Spleen (tissue), 11 donors: ENCODE measurements around the gene DUSP6. TPM values are rescaled to one million over a fixed set of nuclear protein-coding genes. Genes with fewer than 3 reads are reported as not detected.

Experiments
- DNase-seq: peaks from one replicate; pipeline ENCODE4 v3.0.0-alpha.2; 2020
- H3K27ac ChIP-seq, 8 donors: fragments of 200-600 bp; sonication (generic) in 7 of 8; 1 replicate in 4 of 8; 2 replicates in 4 of 8; pipeline versions ENCODE4 v1.5.0 to v1.8.0; 2016 to 2021; ENCODE audit warnings: inconsistent platforms in 4 of 8, mild to moderate bottlenecking in 4 of 8, moderate library complexity in 1 of 8
- H3K27me3 ChIP-seq, 7 donors: fragments of 200-600 bp; sonication (generic) in 6 of 7; replicated peaks in 1 of 7; 1 replicate in 4 of 7; 2 replicates in 3 of 7; pipeline versions ENCODE4 v1.5.0 to v1.8.0; 2016 to 2021; ENCODE audit warnings: inconsistent platforms in 3 of 7, mild to moderate bottlenecking in 1 of 7
- H3K36me3 ChIP-seq, 6 donors: fragments of 200-600 bp; sonication (generic) in 5 of 6; 1 replicate in 4 of 6; 2 replicates in 2 of 6; pipeline versions ENCODE4 v1.5.0 to v1.8.0; 2016 to 2021; ENCODE audit warnings: inconsistent platforms in 2 of 6
- H3K4me1 ChIP-seq, 6 donors: fragments of 200-600 bp; sonication (generic) in 5 of 6; 1 replicate in 3 of 6; 2 replicates in 3 of 6; pipeline versions ENCODE4 v1.5.0 to v1.8.0; 2016 to 2021; ENCODE audit warnings: inconsistent platforms in 3 of 6
- H3K4me3 ChIP-seq, 8 donors: fragments of 200-600 bp; sonication (generic) in 7 of 8; 1 replicate in 4 of 8; 2 replicates in 4 of 8; pipeline versions ENCODE4 v1.5.0 to v1.8.0; 2016 to 2021; ENCODE audit warnings: inconsistent platforms in 4 of 8, mild to moderate bottlenecking in 4 of 8, moderate library complexity in 2 of 8
- H3K9me3 ChIP-seq, 8 donors: fragments of 200-600 bp; sonication (generic) in 7 of 8; 1 replicate in 4 of 8; 2 replicates in 4 of 8; pipeline versions ENCODE4 v1.5.0 to v1.8.0; 2016 to 2021; ENCODE audit warnings: inconsistent platforms in 4 of 8
- CTCF ChIP-seq, 11 experiments: fragments of 200-600 bp in 7 of 11; fragments of 450-650 bp in 4 of 11; sonication (generic) in 4 of 11; IDR thresholded peaks in 8 of 11; conservative IDR thresholded peaks in 3 of 11; 1 replicate in 7 of 11; 2 replicates in 4 of 11; pipeline versions ENCODE4 v1.4.0 to v1.8.0; 2016 to 2021; ENCODE audit warnings: antibody characterized with exemption in 11 of 11, inconsistent platforms in 4 of 11, mild to moderate bottlenecking in 1 of 11
- POLR2A ChIP-seq, 3 donors: fragments of 450-650 bp; IDR thresholded peaks; one replicate each; pipeline ENCODE4 v1.5.1; 2017; ENCODE audit warnings: antibody characterized with exemption in 3 of 3, mild to moderate bottlenecking in 1 of 3
- POLR2AphosphoS5 ChIP-seq, 3 donors: sonication (generic); formaldehyde crosslinking; IDR thresholded peaks; one replicate each; pipeline ENCODE4 v1.5.1; 2017; ENCODE audit warnings: antibody characterized with exemption in 3 of 3
- WGBS, 5 donors: extraction: QIAGEN DNeasy Blood & Tissue Kit in 3 of 5; methylation state at CpG; one replicate each; pipeline versions ENCODE4 v1.1.5 to v1.1.7; 2013 to 2018; 5-methylcytosine and 5-hydroxymethylcytosine counted together
- intact Hi-C: fragments of 100-400 bp; cut with DNase I; formaldehyde crosslinking; loops from one replicate; pipeline ENCODE4 v1.15.0; 2023; ENCODE audit warnings: low total_unique reads
- polyA plus RNA-seq, 3 donors: library from polyadenylated mRNA; stranded (reverse); fragments of 200-250 nt; gene quantifications; one replicate each; pipeline ENCODE4 v1.2.1, GENCODE V29; 2013
- total RNA-seq, 7 donors: library from RNA; depleted of rRNA in 3 of 7; stranded (reverse); fragments of >200 nt in 3 of 7; fragmentation: NEBNext Ultra II Directional in 4 of 7; extraction: Animal tissue kit (Norgen Biotek cat#: 25700) in 4 of 7; gene quantifications; one replicate each; pipeline versions ENCODE4 v1.1.0 to v1.2.1, GENCODE V29; 2016 to 2021
- donor health status: healthy with polysubstance abuse.
- donor health status: DM: no; HTN: no; CAD: no; lungs with moderate emphysema.
- donor health status: DM: no; HTN: no; CAD: no.
- donor health status: Bipolar disorder and iron deficiency.
- donor health status: healthy.
- donor health status: DM: no; HTN: no; CAD: no.
- donor health status: DM: yes; HTN: yes; CAD: no.

DUSP6 gene
- total and polyA plus RNA-seq, 10 donors: 34.7 to 193 (median 133) TPM

- Histone ChIP-seq H3K9me3 (peaks cover 4 to 15% (median 13%) of the 10 kb centered on the region in 8 donors), H3K4me1 (peaks cover 0 to 40% (median 8%) of the 10 kb centered on the region in 6 donors), H3K36me3 (no peaks in the 10 kb centered on the region), H3K4me3 (no peak overlapping the region), H3K27me3 (no peaks in the 10 kb centered on the region), H3K27ac (peak overlapping the region in 7 of 8 donors; percentile 23 to 61 (median 54))
- intact Hi-C loops: no loop called here
- 66 to 80% (median 68%) methylated on average over 9 of the region's 9 CpGs for WGBS, 5 donors
- DNase-seq: no peak
- TF ChIP-seq POLR2A (IDR thresholded peaks at IDR 0.05): no peak
- no peak for TF ChIP-seq CTCF (IDR thresholded peaks at IDR 0.05 in 8 of 11, conservative IDR thresholded peaks at IDR 0.05 in 3 of 11)
- TF ChIP-seq POLR2AphosphoS5 (IDR thresholded peaks at IDR 0.05): no peak
Measured at GRCh38 chr12:89326239-89327040, 25.9 kb downstream of the DUSP6 start.

- peaks cover 0 to 5% (median 3%) of the 10 kb centered on the region in 8 donors for H3K9me3 ChIP-seq
- no peak for DNase-seq
- H3K36me3 ChIP-seq: no peaks in the 10 kb centered on the region
- peaks cover 0 to 40% (median 8%) of the 10 kb centered on the region in 6 donors for H3K4me1 ChIP-seq
- intact Hi-C loops: no loop called here
- no peak for TF ChIP-seq POLR2A (IDR thresholded peaks at IDR 0.05)
- no peak for TF ChIP-seq CTCF (IDR thresholded peaks at IDR 0.05 in 8 of 11, conservative IDR thresholded peaks at IDR 0.05 in 3 of 11)
- no peak for TF ChIP-seq POLR2AphosphoS5 (IDR thresholded peaks at IDR 0.05)
- no peak overlapping the region for H3K4me3 ChIP-seq
- WGBS, 5 donors: 78 to 96% (median 91%) methylated on average over 3 of the region's 3 CpGs
- H3K27me3 ChIP-seq: no peaks in the 10 kb centered on the region
- peak overlapping the region in 7 of 8 donors; percentile 23 to 61 (median 54) for H3K27ac ChIP-seq
Measured at GRCh38 chr12:89325495-89325894, 26.8 kb downstream of the DUSP6 start.

- 89 to 94% (median 92%) methylated on average over 7 of the region's 7 CpGs for WGBS, 5 donors
- no peaks in the 10 kb centered on the region for H3K36me3 ChIP-seq
- H3K27ac ChIP-seq: peak overlapping the region in 4 of 8 donors; percentile 0 to 56 (median 7)
Measured at GRCh38 chr12:89324437-89324836, 27.9 kb downstream of the DUSP6 start.

More at GRCh38 chr12:89324437-89324836, 27.9 kb downstream of the DUSP6 start:
- intact Hi-C loops: no loop called here
- TF ChIP-seq POLR2A (IDR thresholded peaks at IDR 0.05) (no peak), CTCF (IDR thresholded peaks at IDR 0.05 in 8 of 11, conservative IDR thresholded peaks at IDR 0.05 in 3 of 11) (no peak), POLR2AphosphoS5 (IDR thresholded peaks at IDR 0.05) (no peak)
- no peaks in the 10 kb centered on the region for H3K27me3 ChIP-seq
- no peaks in the 10 kb centered on the region for H3K9me3 ChIP-seq
- peaks cover 5 to 49% (median 13%) of the 10 kb centered on the region in 6 donors for H3K4me1 ChIP-seq
- no peak for DNase-seq
- H3K4me3 ChIP-seq: no peak overlapping the region
